ENCODE measurements around the gene NINL.

GRCh38 chr20:25491446-25492038, 93.8 kb downstream of the NINL start:
- TF ChIP-seq SIN3A (IDR thresholded peaks at IDR 0.05; ENCODE audit: borderline replicate concordance, insufficient read depth, low read length), result no peak
- no peak for TF ChIP-seq POLR2AphosphoS5 (IDR thresholded peaks at IDR 0.05; ENCODE audit: low read depth, low read length)
- TF ChIP-seq REST (IDR thresholded peaks at IDR 0.05; ENCODE audit: insufficient read depth in 1 of 2, low read depth in 2 of 2, low read length in 2 of 2), result no peak
- no peak for TF ChIP-seq TAF1 (IDR thresholded peaks at IDR 0.05; ENCODE audit: borderline replicate concordance, insufficient read depth, low read length)
